ENCODE data around the gene INPP4B.

The INPP4B gene

DNA sequence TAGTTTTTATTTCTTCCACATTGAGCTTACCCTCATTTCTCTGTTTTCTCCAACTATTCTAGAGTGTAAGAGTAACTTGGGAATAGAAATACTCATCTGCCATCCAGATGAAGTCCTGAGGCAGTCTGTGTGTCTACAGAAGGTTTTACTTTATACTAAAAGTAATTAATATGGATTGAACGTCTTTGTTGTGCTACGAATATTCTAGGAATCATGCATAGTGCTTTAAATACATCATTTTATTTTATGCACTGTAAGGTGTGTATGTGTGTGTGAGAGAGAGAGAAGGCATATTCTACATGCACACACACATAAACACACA lies 305.7 kb downstream of the INPP4B start:
- no peak for DNase-seq (ENCODE audit: low read depth)
- TF ChIP-seq, protein P1, sequence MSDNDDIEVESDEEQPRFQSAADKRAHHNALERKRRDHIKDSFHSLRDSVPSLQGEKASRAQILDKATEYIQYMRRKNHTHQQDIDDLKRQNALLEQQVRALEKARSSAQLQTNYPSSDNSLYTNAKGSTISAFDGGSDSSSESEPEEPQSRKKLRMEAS (IDR thresholded peaks at IDR 0.05; ENCODE audit: low read depth, low read length): no peak
- no peak for TF ChIP-seq MYC (IDR thresholded peaks at IDR 0.05; ENCODE audit: low read depth, low read length)
- TF ChIP-seq POLR2A (IDR thresholded peaks at IDR 0.05; ENCODE audit: extremely low read depth, insufficient read length): no peak
- TF ChIP-seq, protein P2, sequence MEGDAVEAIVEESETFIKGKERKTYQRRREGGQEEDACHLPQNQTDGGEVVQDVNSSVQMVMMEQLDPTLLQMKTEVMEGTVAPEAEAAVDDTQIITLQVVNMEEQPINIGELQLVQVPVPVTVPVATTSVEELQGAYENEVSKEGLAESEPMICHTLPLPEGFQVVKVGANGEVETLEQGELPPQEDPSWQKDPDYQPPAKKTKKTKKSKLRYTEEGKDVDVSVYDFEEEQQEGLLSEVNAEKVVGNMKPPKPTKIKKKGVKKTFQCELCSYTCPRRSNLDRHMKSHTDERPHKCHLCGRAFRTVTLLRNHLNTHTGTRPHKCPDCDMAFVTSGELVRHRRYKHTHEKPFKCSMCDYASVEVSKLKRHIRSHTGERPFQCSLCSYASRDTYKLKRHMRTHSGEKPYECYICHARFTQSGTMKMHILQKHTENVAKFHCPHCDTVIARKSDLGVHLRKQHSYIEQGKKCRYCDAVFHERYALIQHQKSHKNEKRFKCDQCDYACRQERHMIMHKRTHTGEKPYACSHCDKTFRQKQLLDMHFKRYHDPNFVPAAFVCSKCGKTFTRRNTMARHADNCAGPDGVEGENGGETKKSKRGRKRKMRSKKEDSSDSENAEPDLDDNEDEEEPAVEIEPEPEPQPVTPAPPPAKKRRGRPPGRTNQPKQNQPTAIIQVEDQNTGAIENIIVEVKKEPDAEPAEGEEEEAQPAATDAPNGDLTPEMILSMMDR (IDR thresholded peaks at IDR 0.05; ENCODE audit: low read depth, low read length): no peak
- H3K4me3 ChIP-seq (ENCODE audit: low read depth, low read length): no peak overlapping the region

DNA sequence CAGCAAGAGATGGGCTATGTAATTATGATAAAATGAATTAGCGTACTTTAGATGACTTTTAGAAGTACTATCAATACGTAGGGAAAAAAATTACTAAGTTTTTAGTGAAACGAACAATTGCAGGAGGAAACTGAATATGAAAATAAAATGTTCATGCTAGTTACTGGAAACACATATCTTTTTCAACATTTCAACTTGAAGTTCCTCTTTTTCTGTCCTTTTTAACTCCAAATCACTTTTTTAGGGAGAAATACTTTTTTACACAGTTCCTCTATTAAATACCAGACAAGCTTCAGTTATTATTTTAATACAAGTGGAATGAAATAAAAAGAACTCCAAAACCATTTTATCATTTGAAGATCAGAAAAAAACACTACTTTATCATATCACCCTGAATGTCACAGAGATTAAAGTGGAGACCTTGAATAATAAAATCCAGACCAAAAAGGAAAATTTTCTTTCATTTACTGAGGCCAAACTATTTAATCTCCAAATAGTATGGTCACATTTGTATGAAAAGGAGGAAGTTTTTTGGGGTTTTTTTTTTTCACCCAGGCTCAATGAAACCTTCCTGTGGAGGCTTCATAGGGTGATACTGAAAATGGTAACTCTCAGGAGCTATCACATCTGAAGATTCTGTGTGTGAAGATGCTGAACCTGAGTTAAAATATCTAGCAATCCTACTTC lies 306.2 kb downstream of the INPP4B start:
- DNase-seq (ENCODE audit: low read depth): no peak
- no peak overlapping the region for H3K4me3 ChIP-seq (ENCODE audit: low read depth, low read length)
- no peak for TF ChIP-seq MYC (IDR thresholded peaks at IDR 0.05; ENCODE audit: low read depth, low read length)
- TF ChIP-seq, protein P2 (IDR thresholded peaks at IDR 0.05; ENCODE audit: low read depth, low read length): no peak
- TF ChIP-seq POLR2A (IDR thresholded peaks at IDR 0.05; ENCODE audit: extremely low read depth, insufficient read length): no peak
- TF ChIP-seq, protein P1 (IDR thresholded peaks at IDR 0.05; ENCODE audit: low read depth, low read length): no peak

DNA sequence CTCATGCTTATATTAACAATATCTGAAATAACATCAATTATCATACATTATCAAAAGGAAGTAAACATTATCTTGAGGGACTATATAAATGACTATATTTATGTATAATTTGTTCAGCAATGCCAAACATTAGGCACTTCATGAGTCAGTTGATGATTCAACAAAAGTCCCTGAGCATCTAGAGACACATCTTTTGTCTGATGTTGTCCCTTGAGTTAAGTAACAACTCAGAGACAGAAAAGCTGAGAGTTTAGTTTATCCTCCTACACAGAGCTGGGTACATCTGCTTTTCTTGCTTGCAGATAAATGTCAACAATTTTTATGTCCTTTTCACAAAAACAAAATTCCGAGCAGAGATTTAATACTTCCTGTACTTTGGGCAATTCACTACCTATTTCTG lies 311.1 kb downstream of the INPP4B start:
- no peak for DNase-seq (ENCODE audit: low read depth)
- TF ChIP-seq POLR2A (IDR thresholded peaks at IDR 0.05; ENCODE audit: extremely low read depth, insufficient read length) (no peak), MYC (IDR thresholded peaks at IDR 0.05; ENCODE audit: low read depth, low read length) (no peak)
- TF ChIP-seq, protein P1 (IDR thresholded peaks at IDR 0.05; ENCODE audit: low read depth, low read length): no peak
- TF ChIP-seq, protein P2 (IDR thresholded peaks at IDR 0.05; ENCODE audit: low read depth, low read length): no peak
- H3K4me3 ChIP-seq (ENCODE audit: low read depth, low read length): no peak overlapping the region

DNA sequence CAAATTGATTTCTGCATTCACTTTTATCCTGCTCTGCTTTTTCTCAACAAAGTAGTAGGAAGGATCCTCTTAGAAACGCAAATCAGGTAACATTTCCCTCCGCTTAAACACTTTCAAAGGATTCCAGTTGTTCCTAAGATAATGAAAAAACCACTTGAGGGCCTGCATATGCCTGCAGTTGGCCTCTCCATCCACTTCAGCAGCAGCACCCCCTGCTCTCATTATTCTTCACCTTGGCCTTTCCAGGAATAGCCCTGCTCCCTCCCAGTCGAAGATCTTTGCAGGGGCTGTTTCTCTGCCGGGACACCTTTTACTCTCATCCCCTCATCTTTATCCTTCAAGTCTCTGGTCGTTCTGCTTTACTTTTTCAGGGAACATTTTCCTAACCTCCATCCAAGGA lies 314.0 kb downstream of the INPP4B start:
- H3K4me3 ChIP-seq (ENCODE audit: low read depth, low read length): no peak overlapping the region
- no peak for DNase-seq (ENCODE audit: low read depth)
- TF ChIP-seq, protein P2 (IDR thresholded peaks at IDR 0.05; ENCODE audit: low read depth, low read length): no peak
- no peak for TF ChIP-seq MYC (IDR thresholded peaks at IDR 0.05; ENCODE audit: low read depth, low read length)

DNA sequence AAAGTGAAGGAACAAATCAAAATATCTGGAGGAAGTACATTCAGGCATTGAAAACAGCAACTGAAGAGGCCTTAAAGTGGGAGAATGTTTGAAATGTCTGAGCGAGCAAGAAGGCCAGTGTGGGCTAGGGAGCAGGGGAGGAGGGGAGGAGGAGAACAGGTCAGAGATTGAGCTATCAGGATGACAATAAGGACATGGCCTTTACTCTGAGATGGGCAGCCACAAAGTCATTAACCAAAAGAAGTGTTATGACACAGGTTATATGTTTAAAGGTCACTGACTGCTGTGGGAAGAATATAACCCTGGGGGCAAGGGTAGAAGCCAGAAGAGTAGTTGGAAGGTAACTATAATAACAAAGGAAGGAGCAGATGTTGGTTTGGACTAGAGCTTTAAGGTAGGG lies 315.4 kb downstream of the INPP4B start:
- TF ChIP-seq POLR2A (IDR thresholded peaks at IDR 0.05; ENCODE audit: extremely low read depth, insufficient read length): no peak
- TF ChIP-seq, protein P1 (IDR thresholded peaks at IDR 0.05; ENCODE audit: low read depth, low read length): no peak
- TF ChIP-seq MYC (IDR thresholded peaks at IDR 0.05; ENCODE audit: low read depth, low read length): no peak
- TF ChIP-seq, protein P2 (IDR thresholded peaks at IDR 0.05; ENCODE audit: low read depth, low read length): no peak
- DNase-seq (ENCODE audit: low read depth): no peak
- no peak overlapping the region for H3K4me3 ChIP-seq (ENCODE audit: low read depth, low read length)

DNA sequence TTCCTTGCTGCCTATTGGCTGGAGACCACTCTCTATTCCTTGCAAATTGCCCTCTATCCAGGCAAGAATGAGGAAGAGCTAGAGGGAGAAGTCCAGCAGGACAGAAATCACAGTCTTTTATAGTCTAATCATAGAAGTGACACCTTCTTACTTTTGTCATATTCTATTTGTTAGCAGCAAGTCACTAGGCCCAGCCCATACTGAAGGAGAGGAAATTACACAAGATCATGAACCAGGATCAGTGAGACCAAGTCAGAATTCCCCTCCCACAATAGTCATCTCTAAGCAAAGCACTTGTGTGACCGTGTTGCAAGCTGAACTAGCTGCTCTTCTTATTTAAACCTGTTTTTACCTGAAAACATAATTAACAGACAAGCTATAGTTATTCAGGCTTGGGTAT lies 317.7 kb downstream of the INPP4B start:
- H3K4me3 ChIP-seq (ENCODE audit: low read depth, low read length): no peak overlapping the region
- TF ChIP-seq MYC (IDR thresholded peaks at IDR 0.05; ENCODE audit: low read depth, low read length) (no peak), POLR2A (IDR thresholded peaks at IDR 0.05; ENCODE audit: extremely low read depth, insufficient read length) (no peak)
- TF ChIP-seq, protein P1 (IDR thresholded peaks at IDR 0.05; ENCODE audit: low read depth, low read length): no peak
- TF ChIP-seq, protein P2 (IDR thresholded peaks at IDR 0.05; ENCODE audit: low read depth, low read length): no peak
- DNase-seq (ENCODE audit: low read depth): no peak

Measured in NB4 (cell line).